Glomerular visceral epithelial cell (primary cell): Measurements from ENCODE around the gene FOSL2.
A peak's percentile ranks its signal among the peaks of the same experiment; 100 is the strongest.

Source experiments
- DNase-seq: peaks from one replicate; pipeline ENCODE4 v3.0.0-alpha.2; 2016; ENCODE audit errors: extremely low spot score

Gene FOSL2

GRCh38 chr2:28392297-28393113 is at the start of gene FOSL2:
TSS of gene FOSL2 (plus strand) at chr2:28392858. CDS start at chr2:28393721, 863 bp downstream.
- DNase-seq: peak; percentile 99

GRCh38 chr2:28343184-28343942 is 49.3 kb upstream of the FOSL2 start:
- no peak for DNase-seq

GRCh38 chr2:28343971-28344715 is 48.5 kb upstream of the FOSL2 start:
- DNase-seq: no peak

- DNase-seq: no peak
Observed at GRCh38 chr2:28344756-28345373, 47.8 kb upstream of the FOSL2 start.

- no peak for DNase-seq
Observed at GRCh38 chr2:28345619-28346018, 47.0 kb upstream of the FOSL2 start.

- DNase-seq: no peak
Observed at GRCh38 chr2:28346587-28346986, 46.1 kb upstream of the FOSL2 start.

GRCh38 chr2:28347193-28347592 is 45.5 kb upstream of the FOSL2 start:
- DNase-seq: no peak

GRCh38 chr2:28347596-28347995 is 45.1 kb upstream of the FOSL2 start:
- no peak for DNase-seq

- DNase-seq: no peak
Observed at GRCh38 chr2:28348149-28348567, 44.5 kb upstream of the FOSL2 start.

GRCh38 chr2:28348921-28349320 is 43.7 kb upstream of the FOSL2 start:
- no peak for DNase-seq

- DNase-seq: no peak
Observed at GRCh38 chr2:28349546-28350165, 43.0 kb upstream of the FOSL2 start.

- no peak for DNase-seq
Observed at GRCh38 chr2:28350196-28350595, 42.5 kb upstream of the FOSL2 start.

GRCh38 chr2:28350791-28351285 is 41.8 kb upstream of the FOSL2 start:
- no peak for DNase-seq

- no peak for DNase-seq
Observed at GRCh38 chr2:28351621-28352020, 41.0 kb upstream of the FOSL2 start.

- DNase-seq: no peak
Observed at GRCh38 chr2:28352104-28352503, 40.6 kb upstream of the FOSL2 start.

GRCh38 chr2:28352610-28353195 is 40.0 kb upstream of the FOSL2 start:
- DNase-seq: no peak

GRCh38 chr2:28354920-28355520 is 37.6 kb upstream of the FOSL2 start:
- DNase-seq: no peak

GRCh38 chr2:28355521-28356094 is 37.0 kb upstream of the FOSL2 start:
- peak; percentile 53 for DNase-seq

- peak; percentile 77 for DNase-seq
Observed at GRCh38 chr2:28356095-28356911, 36.4 kb upstream of the FOSL2 start.
